HG03135 (cell line): ENCODE data around the gene ARHGAP32.

Source experiments
- ATAC-seq: cut with Tn5 transposase; IDR thresholded peaks from one replicate; pipeline ENCODE4 v1.9.1; 2021; ENCODE audit warnings: mild to moderate bottlenecking, moderate library complexity; ENCODE audit not compliant: unreplicated experiment

The ARHGAP32 gene

DNA sequence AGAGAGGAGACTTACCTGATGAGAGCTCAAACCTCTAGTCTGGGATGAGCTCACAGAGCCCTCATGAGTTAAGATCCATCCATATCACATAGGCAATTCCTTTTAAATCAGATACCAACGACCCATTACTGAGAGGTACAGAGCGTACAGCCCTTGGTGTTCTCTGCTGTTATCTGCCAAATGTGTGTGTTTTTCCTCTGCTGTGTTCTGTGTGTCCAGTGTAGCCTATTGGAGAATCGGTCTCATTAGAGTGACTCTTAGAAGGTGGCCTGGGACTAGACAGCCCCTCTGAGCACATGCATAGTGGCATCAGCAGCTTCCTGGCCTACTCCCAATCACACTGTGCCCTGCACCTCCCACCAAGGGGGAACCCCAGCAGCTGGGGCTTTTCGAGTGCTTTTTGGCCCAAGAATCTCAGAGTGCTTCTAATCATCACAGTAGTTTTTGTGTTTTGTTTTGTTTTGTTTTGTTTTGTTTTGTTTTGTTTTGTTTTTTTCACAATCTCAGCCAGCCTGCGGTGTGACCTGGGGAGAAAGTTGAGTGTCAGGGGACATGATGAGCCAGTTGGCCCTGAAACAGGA is 274.9 kb downstream of the ARHGAP32 start:
- ATAC-seq = no peak

DNA sequence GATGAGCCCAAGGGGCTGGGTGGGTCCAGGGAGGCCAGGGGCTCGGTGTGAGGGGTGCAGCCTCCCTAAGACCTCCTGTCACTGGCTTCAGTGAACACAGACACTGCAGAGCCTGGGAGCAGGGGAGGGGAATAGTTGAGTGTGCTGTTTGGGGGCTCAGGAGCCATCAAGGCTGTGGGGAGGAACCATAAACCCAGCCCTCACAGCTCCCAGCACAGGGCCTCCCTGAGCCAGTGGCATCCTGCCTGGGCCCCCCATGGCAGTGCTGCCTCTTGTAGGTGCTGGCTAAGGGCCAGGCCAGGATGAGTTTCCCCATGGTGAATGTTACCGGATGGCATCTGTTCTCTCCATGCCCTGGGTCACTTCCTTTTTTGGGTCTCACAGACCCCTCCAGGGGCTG is 275.4 kb downstream of the ARHGAP32 start:
- ATAC-seq = no peak

DNA sequence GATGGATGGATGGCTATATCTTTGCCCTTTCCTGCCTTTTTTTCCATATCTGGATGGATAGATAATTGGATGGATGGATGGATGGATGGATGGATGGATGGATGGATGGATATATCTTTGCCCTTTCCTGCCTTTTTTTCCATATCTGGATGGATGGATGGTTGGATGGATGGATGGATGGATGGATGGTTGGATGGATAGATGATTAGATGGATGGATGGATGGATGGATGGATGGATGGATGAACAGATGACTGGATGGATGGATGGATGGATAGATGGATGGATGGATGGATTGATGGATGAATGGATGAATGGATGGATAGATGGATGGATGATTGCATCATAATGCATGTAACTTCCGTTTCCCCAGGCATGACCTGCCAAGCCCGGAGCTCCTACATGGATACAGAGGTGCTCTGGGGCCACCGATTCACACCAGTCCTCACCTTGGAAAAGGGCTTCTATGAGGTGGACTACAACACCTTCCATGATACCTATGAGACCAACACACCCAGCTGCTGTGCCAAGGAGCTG is 276.0 kb downstream of the ARHGAP32 start:
- no peak for ATAC-seq

DNA sequence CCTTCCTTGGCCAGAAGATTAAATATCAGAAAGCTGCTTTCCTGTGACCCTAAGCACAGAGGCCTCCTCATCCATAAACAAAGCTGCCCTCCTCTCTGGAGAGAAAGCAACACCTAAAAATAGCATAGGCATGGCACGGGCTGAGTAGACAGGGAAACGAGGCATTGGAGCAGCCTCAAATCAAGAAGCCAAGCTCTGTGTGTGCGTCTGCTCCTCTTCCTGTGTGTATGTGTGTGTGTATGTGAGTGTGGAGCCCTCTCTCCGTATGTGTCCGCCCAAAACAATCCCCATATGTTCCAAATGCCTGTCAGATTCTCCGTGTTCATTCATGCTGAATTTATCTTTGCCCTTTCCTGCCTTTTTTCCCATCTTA is 277.0 kb downstream of the ARHGAP32 start:
- ATAC-seq = no peak
